ENCODE results near the gene BIN2.

GRCh38 chr12:51362307-51362706 lies 38.3 kb upstream of the BIN2 start:
- no peak for TF ChIP-seq EZH2phosphoT487 (IDR thresholded peaks at IDR 0.05; ENCODE audit: insufficient read depth, low read depth)
- no peak for TF ChIP-seq EZH2 (IDR thresholded peaks at IDR 0.05; ENCODE audit: insufficient read depth, poor library complexity, severe bottlenecking)
